HepG2 (cell line): ENCODE measurements around the gene UNC13D. TPM values are rescaled to one million over a fixed set of nuclear protein-coding genes. Genes with fewer than 3 reads are reported as not detected.

Source experiments
- AHR ChIP-seq: IDR thresholded peaks from 2 replicates; pipeline ENCODE4 v1.6.1; 2018; ENCODE audit warnings: missing genetic modification reagents, missing compliant biosample characterization
- CEBPG ChIP-seq: IDR thresholded peaks from 2 replicates; pipeline ENCODE4 v1.6.1; 2016
- GATA4 ChIP-seq: sonication (generic); IDR thresholded peaks from 2 replicates; pipeline ENCODE4 v1.6.1; 2016; ENCODE audit warnings: antibody characterized with exemption, low read depth, borderline replicate concordance
- HOXA3 ChIP-seq: sonication (generic); formaldehyde crosslinking; IDR thresholded peaks from 2 replicates; pipeline ENCODE4 v1.5.0; 2020; ENCODE audit warnings: missing genetic modification reagents
- HOXD1 ChIP-seq: sonication (generic); formaldehyde crosslinking; IDR thresholded peaks from 2 replicates; pipeline ENCODE4 v1.5.0; 2020; ENCODE audit warnings: missing genetic modification reagents
- NFAT5 ChIP-seq: sonication (generic); formaldehyde crosslinking; IDR thresholded peaks from 2 replicates; pipeline ENCODE4 v1.4.0; 2020; ENCODE audit warnings: missing genetic modification reagents
- NFYB ChIP-seq: sonication (generic); formaldehyde crosslinking; IDR thresholded peaks from 2 replicates; pipeline ENCODE4 v1.4.0; 2020; ENCODE audit warnings: missing genetic modification reagents
- REPIN1 ChIP-seq: sonication (generic); formaldehyde crosslinking; IDR thresholded peaks from 2 replicates; pipeline ENCODE4 v1.8.0; 2022; ENCODE audit warnings: missing genetic modification reagents, low read depth, mild to moderate bottlenecking, borderline replicate concordance
- SKI ChIP-seq: fragments of 450-650 bp; IDR thresholded peaks from one replicate; pipeline ENCODE4 v1.6.1; 2018; ENCODE audit warnings: mild to moderate bottlenecking; ENCODE audit not compliant: partially characterized antibody
- SOX5 ChIP-seq: IDR thresholded peaks from 2 replicates; pipeline ENCODE4 v1.6.1; 2016; ENCODE audit warnings: borderline replicate concordance
- TARDBP ChIP-seq: sonication (generic); formaldehyde crosslinking; IDR thresholded peaks from 2 replicates; pipeline ENCODE4 v1.8.0; 2022; ENCODE audit warnings: mild to moderate bottlenecking, missing genetic modification reagents
- THYN1 ChIP-seq: sonication (generic); formaldehyde crosslinking; IDR thresholded peaks from 2 replicates; pipeline ENCODE4 v1.8.1; 2023; ENCODE audit warnings: low read depth, mild to moderate bottlenecking, moderate library complexity, missing genetic modification reagents, borderline replicate concordance
- ZBTB3 ChIP-seq: sonication (generic); formaldehyde crosslinking; IDR thresholded peaks from 2 replicates; pipeline ENCODE4 v1.4.0; 2020; ENCODE audit warnings: low read depth, mild to moderate bottlenecking, moderate library complexity, missing genetic modification reagents, borderline replicate concordance
- ZC3H4 ChIP-seq: sonication (generic); formaldehyde crosslinking; IDR thresholded peaks from 2 replicates; pipeline ENCODE4 v1.4.0; 2020; ENCODE audit warnings: missing genetic modification reagents, borderline replicate concordance
- ZNF234 ChIP-seq: sonication (generic); formaldehyde crosslinking; conservative IDR thresholded peaks from 2 replicates; pipeline ENCODE4 v1.5.1; 2020; ENCODE audit warnings: mild to moderate bottlenecking, missing genetic modification reagents
- ZNF282 ChIP-seq: fragments of 450-650 bp; IDR thresholded peaks from 2 replicates; pipeline ENCODE4 v1.6.1; 2018; ENCODE audit not compliant: partially characterized antibody
- ZNF547 ChIP-seq: sonication (generic); formaldehyde crosslinking; IDR thresholded peaks from 2 replicates; pipeline ENCODE4 v1.5.1; 2020; ENCODE audit warnings: mild to moderate bottlenecking, missing genetic modification reagents
- ZNF615 ChIP-seq: sonication (generic); formaldehyde crosslinking; IDR thresholded peaks from 2 replicates; pipeline ENCODE4 v1.5.0; 2020; ENCODE audit warnings: mild to moderate bottlenecking, missing genetic modification reagents, borderline replicate concordance
- ZNF720 ChIP-seq: sonication (generic); formaldehyde crosslinking; IDR thresholded peaks from 2 replicates; pipeline ENCODE4 v1.4.0; 2020; ENCODE audit warnings: missing genetic modification reagents
- ZNF83 ChIP-seq: sonication (generic); formaldehyde crosslinking; IDR thresholded peaks from 2 replicates; pipeline ENCODE4 v1.4.0; 2020; ENCODE audit warnings: missing genetic modification reagents, mild to moderate bottlenecking, borderline replicate concordance
- ZNF883 ChIP-seq: sonication (generic); formaldehyde crosslinking; IDR thresholded peaks from 2 replicates; pipeline ENCODE4 v1.5.1; 2020; ENCODE audit warnings: mild to moderate bottlenecking, missing genetic modification reagents; ENCODE audit errors: not compliant biosample characterization
- ZXDC ChIP-seq: sonication (generic); formaldehyde crosslinking; IDR thresholded peaks from 2 replicates; pipeline ENCODE4 v1.5.0; 2020; ENCODE audit warnings: mild to moderate bottlenecking, missing genetic modification reagents
- polyA plus RNA-seq, 8 experiments: library from polyadenylated mRNA; depleted of rRNA in 3 of 8; stranded (reverse) in 7 of 8; unstranded in 1 of 8; fragments of >200 nt; fragmentation: Illumina TruSeq in 4 of 8; extraction: Trizol in 4 of 8; gene quantifications; 2 replicates each; pipeline versions ENCODE4 v1.2.1 to v1.2.3, GENCODE V29; 2011 to 2016; ENCODE audit warnings: low read depth in 4 of 8, missing spikeins in 1 of 8, mixed read lengths in 1 of 8; ENCODE audit not compliant: insufficient read depth in 1 of 8
- total RNA-seq, 5 experiments: library from RNA; depleted of rRNA; stranded (reverse); fragments of >200 nt; fragmentation: Illumina TruSeq; extraction: Trizol; gene quantifications; 2 replicates each; pipeline ENCODE4 v1.2.3, GENCODE V29; 2016; ENCODE audit warnings: low read depth in 1 of 5
- TF ChIP-seq, protein P1 (sequence below): sonication (generic); formaldehyde crosslinking; IDR thresholded peaks from 2 replicates; pipeline ENCODE4 v1.8.1; 2023; ENCODE audit warnings: mild to moderate bottlenecking, moderate library complexity, missing genetic modification reagents

UNC13D gene
- total and polyA plus RNA-seq, 2 of the 13 experiments (the other 11 are each of a cell fraction or from before 2014, with no cell fraction given) = 29.7 to 42.7 TPM

DNA sequence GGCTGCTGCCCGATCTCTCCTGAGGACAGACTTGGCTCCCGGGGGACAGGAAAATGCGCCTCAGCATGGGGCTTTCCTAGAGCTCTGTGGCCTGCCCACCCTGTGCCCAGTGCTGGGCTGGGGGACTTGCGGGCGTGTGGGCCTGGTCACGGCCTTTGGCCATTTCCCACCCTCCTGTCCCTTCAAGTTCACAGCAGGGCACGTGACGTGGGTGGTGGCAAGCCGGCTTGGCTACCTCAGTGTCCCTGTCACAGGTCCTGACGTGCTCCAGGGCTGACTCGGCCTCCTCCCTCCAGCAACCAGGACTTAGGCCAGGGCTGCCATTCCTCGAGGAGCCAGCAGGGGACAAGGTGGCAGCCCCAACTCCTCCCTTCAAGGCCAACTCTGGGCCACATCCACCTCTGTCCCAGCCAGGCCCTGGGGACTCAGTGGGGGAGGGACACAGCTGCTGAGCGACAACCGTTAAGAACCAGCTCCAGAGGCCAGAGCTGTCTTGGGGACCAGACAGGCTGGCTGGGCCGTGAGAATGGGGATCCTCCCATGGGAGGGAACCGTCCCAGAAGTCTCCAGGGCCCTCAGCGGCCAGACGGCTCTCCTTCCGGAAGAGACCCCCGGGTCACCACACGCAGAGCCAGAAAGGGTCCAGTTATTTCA, 981 bp upstream of the UNC13D start (continued):
- 0 out of 2 replicates have a peak, but pooled peaks have one; percentile 2 for TF ChIP-seq NFAT5 (CRISPR knock-in tag)
- TF ChIP-seq HOXA3 (CRISPR knock-in tag) = peak; percentile 82
- no peak for TF ChIP-seq ZBTB3
- no peak for TF ChIP-seq ZNF720 (CRISPR knock-in tag)
- no peak for TF ChIP-seq ZNF615
- TF ChIP-seq HOXD1 (CRISPR knock-in tag) = no peak
- TF ChIP-seq CEBPG (CRISPR knock-in tag) = no peak
- TF ChIP-seq ZNF234 = no peak
- peak; percentile 30; the same call in 1 of the 2 replicates for TF ChIP-seq SOX5 (CRISPR knock-in tag)
- peak; percentile 44 for TF ChIP-seq SKI
- TF ChIP-seq REPIN1 = peak; percentile 85
- peak; percentile 38; the same call in 1 of the 2 replicates for TF ChIP-seq ZC3H4 (CRISPR knock-in tag)
- TF ChIP-seq, protein P1, sequence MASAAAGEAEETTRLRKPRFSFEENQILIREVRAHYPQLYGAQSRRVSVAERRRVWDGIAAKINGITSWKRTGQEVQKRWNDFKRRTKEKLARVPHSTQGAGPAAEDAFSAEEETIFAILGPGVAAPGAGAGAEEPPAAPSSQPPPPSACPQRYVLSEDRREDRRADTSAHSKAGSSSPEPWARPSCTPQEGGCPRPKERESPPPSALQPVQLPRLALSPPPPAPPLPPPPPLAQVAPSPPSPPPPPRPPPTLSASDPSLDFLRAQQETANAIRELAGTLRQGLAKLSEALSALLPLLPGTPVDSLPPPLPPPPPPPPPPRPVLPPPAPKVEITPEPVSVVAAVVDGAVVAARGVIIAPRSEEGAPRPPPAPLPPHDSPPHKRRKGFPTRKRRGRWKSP (CRISPR knock-in tag) = no peak; the same call in 1 of the 2 replicates
- TF ChIP-seq ZXDC = no peak
- no peak for TF ChIP-seq ZNF83
- no peak for TF ChIP-seq ZNF547 (CRISPR knock-in tag)
- TF ChIP-seq THYN1 = no peak
- no peak for TF ChIP-seq TARDBP
- no peak for TF ChIP-seq NFYB (CRISPR knock-in tag)
- no peak for TF ChIP-seq GATA4
- TF ChIP-seq AHR (CRISPR knock-in tag) = no peak
- no peak for TF ChIP-seq ZNF883
- no peak for TF ChIP-seq ZNF282
